GM10248 (cell line): ENCODE measurements around the gene ADGRV1.

ENCODE experiments used
- CTCF ChIA-PET: fragments of 300-600 bp; sonication (Branson Sonifier 250); formaldehyde crosslinking; extraction: SDS; loops from one replicate; lab custom pipeline; 2021; ENCODE audit warnings: antibody characterized with exemption; lab: Yijun Ruan, JAX
- POLR2A ChIA-PET: fragments of 350-650 bp; sonication (Branson Sonifier 250); formaldehyde crosslinking; extraction: SDS; loops from one replicate; lab custom pipeline; 2020; ENCODE audit warnings: antibody characterized with exemption; lab: Yijun Ruan, JAX
- DNase-seq: peaks from one replicate; pipeline ENCODE4 v3.0.0; 2012; ENCODE audit errors: extremely low spot score
- TF ChIP-seq, protein P1 (sequence below): IDR thresholded peaks from 2 replicates; pipeline ENCODE4 v1.5.1; 2012; ENCODE audit warnings: mild to moderate bottlenecking, low read depth; ENCODE audit errors: extremely low read depth, missing control alignments, control extremely low read depth

ADGRV1 gene

DNA sequence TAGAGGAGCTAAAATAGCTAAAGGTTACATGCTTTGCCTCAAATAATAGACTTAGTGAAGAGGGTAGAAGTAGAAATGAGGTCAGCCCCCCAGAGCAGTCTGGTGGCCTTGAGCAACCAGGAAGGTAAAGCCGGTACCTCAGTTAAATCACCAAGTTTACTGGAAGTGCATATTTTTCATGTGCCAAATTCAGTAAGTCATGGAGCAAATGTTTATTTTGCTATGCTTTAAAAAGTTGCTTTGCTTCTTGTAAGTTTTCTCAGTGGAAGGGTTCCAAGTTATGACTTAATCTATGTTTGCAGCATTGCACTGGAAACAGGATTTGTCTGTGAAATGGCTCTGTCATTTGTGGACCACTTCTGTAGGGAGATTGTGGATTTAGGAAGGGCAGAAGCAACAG, 567.9 kb downstream of the ADGRV1 start:
- CTCF ChIA-PET, result interaction anchor here (1.2 to 1.7 kb wide), 2 partner anchors 11 to 72 kb away, joined by 3 to 5 read pairs; no protein-coding TSS in a partner anchor
- TF ChIP-seq, protein P1, sequence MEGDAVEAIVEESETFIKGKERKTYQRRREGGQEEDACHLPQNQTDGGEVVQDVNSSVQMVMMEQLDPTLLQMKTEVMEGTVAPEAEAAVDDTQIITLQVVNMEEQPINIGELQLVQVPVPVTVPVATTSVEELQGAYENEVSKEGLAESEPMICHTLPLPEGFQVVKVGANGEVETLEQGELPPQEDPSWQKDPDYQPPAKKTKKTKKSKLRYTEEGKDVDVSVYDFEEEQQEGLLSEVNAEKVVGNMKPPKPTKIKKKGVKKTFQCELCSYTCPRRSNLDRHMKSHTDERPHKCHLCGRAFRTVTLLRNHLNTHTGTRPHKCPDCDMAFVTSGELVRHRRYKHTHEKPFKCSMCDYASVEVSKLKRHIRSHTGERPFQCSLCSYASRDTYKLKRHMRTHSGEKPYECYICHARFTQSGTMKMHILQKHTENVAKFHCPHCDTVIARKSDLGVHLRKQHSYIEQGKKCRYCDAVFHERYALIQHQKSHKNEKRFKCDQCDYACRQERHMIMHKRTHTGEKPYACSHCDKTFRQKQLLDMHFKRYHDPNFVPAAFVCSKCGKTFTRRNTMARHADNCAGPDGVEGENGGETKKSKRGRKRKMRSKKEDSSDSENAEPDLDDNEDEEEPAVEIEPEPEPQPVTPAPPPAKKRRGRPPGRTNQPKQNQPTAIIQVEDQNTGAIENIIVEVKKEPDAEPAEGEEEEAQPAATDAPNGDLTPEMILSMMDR, result no peak
- POLR2A ChIA-PET, result no interaction called here
- no peak for DNase-seq

DNA sequence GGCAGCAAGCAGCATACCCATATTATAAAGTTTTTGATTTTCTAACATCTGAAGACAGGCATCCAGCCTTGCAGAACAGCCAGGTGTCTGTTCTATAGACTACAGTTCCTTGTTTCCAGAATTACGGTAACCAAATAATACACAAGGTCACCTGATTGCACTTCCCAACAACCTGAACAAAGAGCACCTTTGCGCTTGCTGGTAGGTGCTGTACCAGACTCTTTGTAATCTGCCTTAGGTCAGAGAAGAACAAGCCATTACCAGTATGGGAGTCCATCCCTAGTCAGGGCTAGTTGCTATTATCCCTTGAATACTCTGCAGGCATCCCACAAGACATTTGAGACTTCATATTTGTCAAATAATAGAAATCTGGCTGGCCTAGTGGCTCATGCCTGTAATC, 568.3 kb downstream of the ADGRV1 start:
- no peak for DNase-seq
- POLR2A ChIA-PET, result interaction anchor here (0.7 kb wide), 1 partner anchor 67 kb away, joined by 7 read pairs; no protein-coding TSS in a partner anchor
- CTCF ChIA-PET, result interaction anchor here (1.0 to 1.7 kb wide), 4 partner anchors 10 to 258 kb away, joined by 4 to 6 read pairs (median 5); no protein-coding TSS in a partner anchor
- TF ChIP-seq, protein P1, result no peak

DNA sequence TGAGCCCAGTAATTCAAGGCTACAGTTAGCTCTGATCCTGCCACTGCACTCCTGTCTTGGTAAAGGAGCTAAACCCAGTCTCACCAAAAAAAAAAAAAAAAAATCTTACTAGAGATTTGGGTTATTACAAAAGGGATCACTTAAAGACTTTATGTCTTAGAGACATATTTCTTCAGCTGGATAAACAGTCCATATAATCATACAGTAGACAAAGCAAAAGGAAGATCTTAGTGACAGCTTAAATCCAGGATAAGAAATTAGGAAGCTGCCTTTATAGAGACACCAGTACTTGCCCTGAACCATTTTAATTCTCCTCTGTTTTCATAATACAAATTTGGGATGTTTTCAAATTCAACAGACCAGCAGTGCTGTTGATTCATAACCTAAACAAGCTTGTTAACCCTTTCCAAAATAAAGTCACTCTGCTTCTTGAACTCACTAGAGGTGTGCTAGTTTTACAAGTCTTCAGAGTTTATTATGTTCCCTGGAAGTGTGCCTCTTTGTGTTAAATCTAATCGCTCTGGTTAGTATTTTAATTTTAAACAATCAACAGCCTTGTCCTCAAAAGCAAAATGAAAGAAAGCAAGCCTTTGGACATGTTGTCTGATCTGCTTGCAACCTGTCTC, 569.0 kb downstream of the ADGRV1 start:
- CTCF ChIA-PET, result interaction anchor here (1.0 to 1.7 kb wide), 3 partner anchors 17 to 257 kb away, joined by 4 to 6 read pairs (median 5); no protein-coding TSS in a partner anchor
- TF ChIP-seq, protein P1, result no peak
- POLR2A ChIA-PET, result interaction anchor here (0.7 kb wide), 1 partner anchor 66 kb away, joined by 7 read pairs; no protein-coding TSS in a partner anchor

DNA sequence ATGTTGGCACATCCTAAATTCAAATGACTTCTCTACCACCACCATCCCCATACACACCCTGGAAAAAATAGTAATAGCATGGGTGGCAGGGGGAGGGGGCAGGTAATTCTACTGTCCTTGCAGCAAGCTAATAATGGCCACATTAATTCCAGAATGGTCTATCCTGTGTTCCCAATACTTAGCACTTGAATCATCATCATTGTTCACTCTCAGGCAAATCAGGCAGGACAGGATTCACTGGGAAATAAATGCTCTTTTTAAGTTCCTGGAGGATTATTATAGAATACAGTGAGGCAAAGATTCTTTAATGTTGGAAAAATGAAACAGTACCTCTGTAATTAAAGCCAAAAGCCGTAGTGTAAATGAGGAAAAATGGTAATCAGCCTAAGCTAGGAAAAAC, 570.0 kb downstream of the ADGRV1 start:
- TF ChIP-seq, protein P1, result no peak
- CTCF ChIA-PET, result interaction anchor here (1.7 kb wide), 1 partner anchor 256 kb away, joined by 6 read pairs; no protein-coding TSS in a partner anchor
- POLR2A ChIA-PET, result no interaction called here
- DNase-seq, result no peak

More for the DNA sequence above, 569.0 kb downstream of the ADGRV1 start:
- DNase-seq, result no peak

DNA sequence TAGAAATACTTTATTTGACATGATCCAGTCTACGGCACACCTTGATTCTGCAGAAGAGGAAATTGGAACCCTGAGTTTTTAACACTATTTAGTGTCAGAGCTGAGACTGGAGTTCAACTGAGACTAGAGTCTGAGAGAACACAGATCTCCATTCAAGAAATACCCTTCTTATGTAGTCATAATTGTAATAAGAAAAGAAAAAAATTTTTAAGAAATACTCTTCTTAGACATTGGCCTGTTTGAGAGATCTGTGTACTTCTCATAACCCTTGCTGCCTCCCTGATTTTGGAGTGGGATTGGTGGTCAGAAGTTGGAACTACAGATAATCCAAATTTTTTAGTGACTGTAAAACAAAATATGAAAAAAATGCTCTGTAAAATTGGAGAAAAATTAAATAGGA, 571.2 kb downstream of the ADGRV1 start:
- ChIA-PET CTCF (interaction anchor here (1.8 kb wide), 1 partner anchor 25 kb away, joined by 6 read pairs; no protein-coding TSS in a partner anchor), POLR2A (no interaction called here)
- DNase-seq, result no peak

DNA sequence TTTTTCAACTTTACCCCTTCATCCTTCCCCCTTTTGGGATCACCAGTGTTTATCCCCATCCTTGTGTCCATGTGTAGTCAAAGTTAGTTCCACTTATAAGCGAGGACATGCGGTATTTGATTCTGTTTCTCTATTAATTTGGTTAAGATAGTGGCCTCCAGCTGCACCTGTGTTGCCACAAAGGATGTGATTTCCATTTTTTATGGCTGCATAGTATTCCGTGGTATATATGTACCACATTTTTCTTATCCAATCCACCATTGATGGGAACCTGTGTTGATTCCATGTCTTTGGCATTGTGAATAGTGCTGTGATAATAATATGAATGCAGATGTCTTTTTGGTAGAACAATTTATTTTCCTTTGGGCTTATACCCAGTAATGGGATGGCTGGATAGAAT, 572.2 kb downstream of the ADGRV1 start:
- ChIA-PET POLR2A (no interaction called here), CTCF (interaction anchor here (1.8 kb wide), 1 partner anchor 24 kb away, joined by 6 read pairs; no protein-coding TSS in a partner anchor)
- DNase-seq, result no peak
- TF ChIP-seq, protein P1, result no peak

More for the DNA sequence above, 571.2 kb downstream of the ADGRV1 start:
- TF ChIP-seq, protein P1, result no peak
